GM19023 (cell line): ENCODE measurements around the gene CGA.

ENCODE experiments used
- ATAC-seq: cut with Tn5 transposase; IDR thresholded peaks from one replicate; pipeline ENCODE4 v1.9.1; 2021; ENCODE audit warnings: mild to moderate bottlenecking, moderate library complexity; ENCODE audit not compliant: unreplicated experiment

CGA gene

DNA sequence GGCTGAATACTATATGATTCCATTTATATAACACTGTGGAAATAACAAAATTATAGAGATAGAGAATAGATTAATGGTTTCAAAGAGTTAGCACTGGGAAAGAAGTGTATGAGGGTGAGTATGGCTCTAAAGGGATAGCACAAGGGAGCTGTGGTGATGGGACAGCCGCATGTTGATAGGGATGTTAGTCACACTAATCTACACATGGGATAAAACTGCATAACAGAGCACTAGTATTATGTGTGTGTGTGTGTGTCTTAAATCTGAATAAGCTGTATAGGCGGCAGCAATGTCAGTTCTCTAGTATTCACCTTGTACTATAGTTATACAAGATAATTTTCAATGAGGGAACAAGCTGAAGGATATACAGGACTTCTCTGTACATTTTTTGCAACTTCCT lies 5.8 kb downstream of the CGA start:
- no peak for ATAC-seq

DNA sequence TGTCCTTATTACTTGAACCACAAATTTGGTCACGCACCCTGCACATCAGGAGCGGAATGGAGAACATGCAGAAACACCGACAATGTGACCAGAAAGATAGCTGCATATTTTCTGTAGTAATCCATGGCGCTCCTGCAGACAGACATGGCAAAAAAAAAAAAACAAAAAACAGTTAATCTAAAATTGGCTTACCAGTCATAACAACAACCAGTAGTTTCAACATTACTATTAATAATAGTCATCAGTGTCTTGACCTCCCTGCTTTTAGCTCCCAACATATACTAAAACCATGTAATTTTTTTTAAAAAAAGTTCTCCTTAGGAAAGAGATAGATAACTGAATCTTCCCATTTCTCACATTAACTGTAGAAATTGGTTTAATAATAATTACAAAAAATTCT lies 6.8 kb downstream of the CGA start:
- ATAC-seq: no peak

DNA sequence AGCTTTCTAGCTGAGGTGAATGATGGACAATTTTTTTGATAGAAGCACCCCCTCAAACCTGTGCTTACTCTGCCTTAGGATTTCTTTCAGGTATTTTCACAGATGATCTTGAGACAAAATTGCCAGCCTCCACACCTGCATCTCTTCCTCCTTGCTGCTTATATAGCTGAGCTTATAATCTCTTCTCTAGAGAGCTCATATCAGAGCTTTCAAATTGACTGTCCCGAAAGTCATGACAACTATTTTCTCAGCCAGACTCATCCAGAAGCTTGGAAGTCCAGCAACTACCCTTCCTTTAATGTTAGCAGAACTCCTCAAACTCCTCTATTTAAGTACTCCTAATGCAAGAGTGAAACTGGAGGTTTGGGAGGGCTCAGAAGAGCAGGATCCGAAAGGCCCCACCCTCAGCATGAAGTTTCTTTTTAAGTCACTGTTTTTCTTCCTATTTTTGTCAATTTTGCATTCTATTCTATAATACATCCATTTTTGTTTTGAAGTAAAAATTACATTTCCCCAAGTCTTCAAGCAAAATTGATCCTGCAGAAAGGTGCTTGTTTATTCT lies 12.7 kb downstream of the CGA start:
- peak; percentile 51 for ATAC-seq

DNA sequence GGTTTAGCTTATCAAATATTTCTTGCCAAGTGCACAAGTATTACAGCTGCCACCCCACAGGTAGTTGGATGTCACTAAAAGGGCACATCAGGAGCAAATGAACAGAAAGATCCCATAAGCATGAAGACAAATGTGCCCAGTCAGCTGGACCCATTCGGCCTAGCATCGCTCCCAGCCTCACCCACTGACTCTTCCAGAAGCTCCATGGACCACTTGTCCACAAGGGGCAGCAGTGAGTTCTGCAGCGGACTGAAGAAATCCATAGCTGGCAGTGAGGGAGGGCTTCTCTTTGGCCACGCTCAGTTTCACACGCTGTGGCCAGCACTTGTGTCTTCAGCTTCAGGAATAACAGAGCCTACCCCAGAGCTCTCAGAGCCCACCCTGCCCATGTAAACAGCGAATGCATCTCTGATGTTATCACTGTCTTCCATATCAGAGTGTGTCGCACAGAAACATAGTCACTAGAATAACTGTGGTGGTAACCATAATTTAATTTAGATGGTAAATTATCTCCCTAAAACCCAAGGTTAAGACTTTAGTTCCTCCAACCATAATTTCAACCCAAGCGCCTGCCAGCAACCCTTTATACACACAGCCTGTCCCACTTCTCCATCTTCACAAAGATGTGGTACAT lies 15.8 kb downstream of the CGA start:
- peak; percentile 78 for ATAC-seq

DNA sequence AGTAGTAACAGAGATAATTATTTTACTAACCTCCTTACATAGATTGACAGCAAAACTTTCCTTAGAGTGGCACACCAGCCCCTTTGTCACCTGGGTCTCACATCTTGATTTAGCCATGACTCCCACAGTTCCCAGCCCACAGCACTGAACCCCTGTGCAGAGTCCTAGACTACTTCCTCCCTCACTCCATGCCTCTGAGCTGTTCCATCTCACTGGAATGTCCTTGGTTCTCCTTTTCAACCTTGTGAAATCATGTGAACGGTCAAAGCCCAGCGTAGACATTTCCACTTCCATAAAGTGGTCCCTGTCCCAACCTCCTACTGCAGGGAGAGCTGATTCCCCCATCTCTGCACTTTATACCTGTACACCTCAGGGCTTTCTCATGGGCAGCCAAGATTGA lies 19.7 kb downstream of the CGA start:
- no peak for ATAC-seq

DNA sequence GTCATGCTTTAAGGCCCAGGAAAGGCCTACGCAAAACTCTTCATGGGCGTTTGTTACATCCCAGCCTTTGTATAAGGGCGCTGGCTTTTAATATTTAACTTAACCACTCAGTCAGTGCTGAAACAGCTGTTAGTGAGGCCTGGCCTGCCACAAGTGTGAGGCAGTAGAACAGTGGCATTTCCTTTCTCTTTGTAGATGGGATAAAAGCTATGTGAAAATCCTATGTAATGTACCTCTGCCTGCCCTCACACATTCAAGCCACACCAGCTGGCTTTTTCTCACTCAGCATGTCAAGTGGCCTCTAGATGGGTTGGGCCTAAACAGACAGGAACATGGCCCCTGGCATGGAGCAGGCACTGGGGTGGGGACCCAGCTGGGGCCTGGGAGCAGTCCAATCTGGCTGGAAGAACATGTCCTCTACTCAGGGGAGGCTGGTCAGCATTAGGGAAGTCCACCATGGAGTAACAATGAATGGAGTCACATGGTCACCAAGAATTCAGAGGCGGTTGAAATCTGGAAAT lies 20.7 kb downstream of the CGA start:
- no peak for ATAC-seq

DNA sequence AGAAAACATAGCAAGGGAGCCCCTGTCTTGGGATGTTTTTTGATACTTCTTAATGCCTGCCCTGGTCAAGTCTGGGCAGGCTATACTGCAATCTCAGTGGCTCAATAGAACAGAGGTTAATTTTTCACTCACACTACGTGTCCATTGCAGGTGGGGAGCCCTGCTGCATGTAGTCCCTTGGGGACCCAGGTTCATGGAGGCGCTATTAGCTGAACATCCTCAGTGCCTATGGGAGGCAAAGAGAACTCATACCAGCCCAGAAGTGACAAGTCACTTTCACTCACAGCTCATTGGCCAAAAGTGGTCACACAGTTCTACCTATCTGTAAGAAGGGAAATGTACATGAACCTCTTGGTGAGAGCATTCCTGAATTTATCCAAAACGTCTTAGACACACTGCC lies 23.2 kb downstream of the CGA start:
- ATAC-seq: peak; percentile 42

DNA sequence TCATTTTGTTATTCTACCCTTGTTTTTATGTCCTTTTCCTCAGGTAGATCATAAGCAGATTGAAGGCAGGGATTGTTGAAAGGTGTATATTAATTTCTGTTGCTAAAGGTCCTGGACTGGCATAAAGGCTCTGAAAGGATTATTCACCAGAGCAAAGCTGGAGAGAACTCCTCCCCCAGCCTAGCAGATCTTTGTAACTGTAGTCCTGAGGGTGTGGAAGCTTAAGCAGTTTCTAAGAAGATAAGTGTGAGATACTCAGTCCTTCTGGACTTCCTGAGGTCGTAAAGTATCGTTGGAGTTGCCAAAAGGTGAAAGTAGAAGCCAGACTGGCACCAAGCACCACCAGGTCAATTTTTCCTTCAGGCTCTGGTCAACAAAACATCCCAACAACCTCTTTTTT lies 24.2 kb downstream of the CGA start:
- ATAC-seq: no peak

DNA sequence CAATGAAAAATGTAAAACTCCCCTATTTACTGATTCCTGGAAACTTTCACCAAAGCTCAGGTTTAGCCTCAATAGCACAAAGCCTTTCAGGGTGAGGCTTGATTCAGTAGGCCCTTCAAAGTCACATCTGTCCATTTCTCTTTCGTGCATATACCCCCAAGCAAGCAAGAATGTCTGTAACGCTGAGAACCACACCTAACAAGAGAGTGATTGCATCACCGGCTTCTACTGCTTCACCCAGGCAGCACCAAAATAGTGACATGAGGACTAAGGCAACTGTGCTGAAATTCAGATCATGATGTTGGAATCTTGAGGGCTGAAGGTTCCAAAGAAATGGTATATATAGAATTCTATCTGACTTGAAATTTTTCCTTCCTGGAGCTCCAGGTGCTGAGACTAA lies 26.1 kb downstream of the CGA start:
- no peak for ATAC-seq

DNA sequence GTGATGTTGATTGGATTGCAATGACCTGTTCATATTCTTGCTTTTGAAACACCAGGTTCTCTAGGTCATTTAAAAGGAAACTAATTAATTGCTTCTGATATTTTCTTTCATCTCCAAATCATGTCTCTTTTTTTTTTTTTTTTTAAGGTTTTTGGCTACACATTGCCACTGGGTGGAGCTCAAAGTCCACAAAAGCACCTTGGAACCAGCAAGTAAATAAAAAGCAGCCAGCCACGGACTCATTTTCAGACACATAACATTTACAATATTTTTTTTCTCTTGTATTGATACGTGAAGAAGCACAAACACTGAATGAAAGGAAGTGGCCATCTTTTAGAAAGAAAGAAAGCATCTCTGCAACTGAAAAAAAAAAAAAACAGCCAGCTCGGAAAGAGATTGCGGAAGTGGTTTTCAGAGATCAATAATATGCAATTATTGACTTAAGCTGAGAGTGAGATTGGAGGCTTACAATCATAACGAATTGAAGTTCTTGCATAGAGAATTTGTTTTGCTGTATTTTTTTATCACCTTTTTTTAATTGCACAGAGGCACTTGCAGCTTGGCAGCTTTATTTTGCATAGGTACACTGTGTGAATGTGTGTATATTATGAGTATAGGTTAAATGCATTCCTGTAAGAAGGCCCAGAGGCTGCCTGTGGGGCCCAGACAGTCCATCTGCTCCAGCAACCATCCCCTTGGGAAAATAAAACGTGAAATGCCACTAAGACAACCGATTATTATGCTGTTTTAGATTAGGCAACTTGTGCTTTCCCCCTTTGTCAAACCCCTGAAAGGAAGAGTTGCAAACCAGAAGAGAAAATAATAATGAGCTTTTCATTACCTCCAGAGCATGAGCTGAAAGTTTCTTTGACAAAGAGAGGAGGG lies 28.2 kb downstream of the CGA start:
- no peak for ATAC-seq

DNA sequence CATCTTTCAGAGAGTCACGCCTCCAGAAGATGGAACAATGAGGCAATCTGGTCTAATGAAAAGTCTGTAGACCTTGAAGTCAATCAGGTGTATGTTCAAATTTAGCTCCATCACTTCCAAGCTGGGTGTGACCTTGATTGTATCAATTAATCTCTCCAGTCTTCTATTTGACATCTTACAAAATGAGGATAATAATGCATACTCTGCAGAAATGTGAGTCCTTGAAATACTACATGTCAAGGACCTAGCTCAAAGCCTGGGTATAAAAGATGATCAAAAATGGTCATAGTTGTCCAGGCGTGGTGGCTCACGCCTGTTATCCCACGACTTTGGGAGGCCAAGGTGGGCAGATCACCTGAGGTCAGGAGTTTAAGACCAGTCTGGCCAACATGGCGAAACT lies 29.8 kb downstream of the CGA start:
- ATAC-seq: no peak

DNA sequence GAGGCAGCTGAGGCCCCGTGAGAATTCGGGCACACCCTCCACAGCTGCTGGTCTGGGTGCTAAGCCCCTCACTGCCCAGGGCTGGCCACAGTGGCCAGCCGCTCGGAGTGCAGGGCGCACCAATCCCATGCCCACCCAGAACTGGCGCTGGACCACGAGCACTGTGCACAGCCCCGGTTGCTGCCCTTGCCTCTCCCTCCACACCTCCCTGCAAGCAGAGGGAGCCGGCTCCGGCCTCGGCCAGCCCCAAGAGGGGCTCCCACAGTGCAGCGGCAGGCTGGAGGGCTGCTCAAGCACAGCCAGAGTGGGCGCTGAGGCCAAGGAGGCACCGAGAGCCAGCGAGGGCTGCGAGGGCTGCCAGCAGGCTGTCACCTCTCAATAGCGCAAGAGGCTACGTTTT lies 35.0 kb downstream of the CGA start:
- no peak for ATAC-seq

DNA sequence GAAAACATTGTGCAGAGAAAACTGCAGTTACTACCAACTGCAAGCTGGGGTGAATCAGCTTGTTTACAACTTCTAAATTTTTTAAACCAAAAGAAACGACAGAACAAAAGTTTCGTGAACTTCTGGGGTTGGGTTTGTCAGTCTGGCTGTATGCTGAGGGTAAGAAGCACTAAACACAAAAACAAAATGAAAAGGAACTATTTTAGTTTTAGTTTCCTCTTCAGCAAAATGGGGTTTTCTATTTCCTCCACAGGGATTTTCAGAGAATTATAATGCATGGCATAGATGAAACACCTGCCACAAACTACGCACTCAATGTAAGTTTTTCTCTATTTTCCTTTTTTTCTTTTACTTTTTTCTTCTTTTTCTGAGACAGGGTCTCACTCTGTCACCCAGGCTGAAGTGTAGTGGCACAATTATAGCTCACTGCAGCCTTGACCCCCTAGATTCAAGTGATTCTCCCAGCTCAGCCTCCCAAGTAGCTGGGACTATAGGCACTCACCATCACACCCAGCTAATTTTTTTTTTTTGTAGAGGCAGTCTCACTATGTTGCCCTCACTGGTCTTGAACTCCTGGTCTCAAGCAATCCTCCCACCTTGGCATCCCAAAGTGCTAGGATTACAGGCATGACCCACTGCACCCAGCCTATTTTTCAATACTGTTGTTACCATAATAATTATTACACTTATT lies 40.6 kb downstream of the CGA start:
- ATAC-seq: no peak

DNA sequence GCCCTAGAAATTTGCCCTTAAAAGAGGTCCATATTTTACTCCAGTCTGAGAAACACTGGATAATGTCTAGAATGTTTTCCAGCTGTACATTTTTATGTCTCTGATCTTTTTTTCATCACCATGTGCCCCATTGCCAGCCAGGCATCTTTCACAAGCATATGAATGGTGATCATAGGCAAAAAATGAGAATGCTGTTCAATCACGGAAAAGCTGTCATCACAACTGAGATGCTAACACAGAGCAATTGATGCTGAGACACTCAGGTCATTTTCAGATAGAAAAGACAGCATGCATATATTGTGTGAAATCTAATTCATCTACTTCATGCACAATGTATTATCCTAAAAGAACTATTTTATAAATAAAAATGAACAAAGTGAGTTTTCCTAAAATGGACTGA lies 41.6 kb downstream of the CGA start:
- no peak for ATAC-seq

DNA sequence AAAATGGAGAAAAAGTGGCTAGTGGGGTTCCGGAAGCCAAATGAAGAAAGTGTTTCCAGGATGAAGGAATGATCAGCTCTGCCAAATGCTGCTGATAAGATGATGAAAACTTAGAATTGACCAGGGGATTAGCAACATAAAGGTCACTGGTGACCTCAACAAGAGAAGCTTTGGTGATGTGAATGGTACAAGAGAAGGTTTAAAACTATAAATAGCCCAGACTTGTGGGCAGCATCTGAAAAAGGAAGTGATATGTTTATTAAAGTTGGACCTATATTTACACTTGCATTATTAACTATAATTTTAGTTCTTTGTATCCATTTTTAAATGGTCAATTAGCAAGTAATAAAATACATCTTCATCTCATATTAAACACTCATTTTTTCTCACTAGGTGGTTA lies 45.1 kb downstream of the CGA start:
- ATAC-seq: no peak

DNA sequence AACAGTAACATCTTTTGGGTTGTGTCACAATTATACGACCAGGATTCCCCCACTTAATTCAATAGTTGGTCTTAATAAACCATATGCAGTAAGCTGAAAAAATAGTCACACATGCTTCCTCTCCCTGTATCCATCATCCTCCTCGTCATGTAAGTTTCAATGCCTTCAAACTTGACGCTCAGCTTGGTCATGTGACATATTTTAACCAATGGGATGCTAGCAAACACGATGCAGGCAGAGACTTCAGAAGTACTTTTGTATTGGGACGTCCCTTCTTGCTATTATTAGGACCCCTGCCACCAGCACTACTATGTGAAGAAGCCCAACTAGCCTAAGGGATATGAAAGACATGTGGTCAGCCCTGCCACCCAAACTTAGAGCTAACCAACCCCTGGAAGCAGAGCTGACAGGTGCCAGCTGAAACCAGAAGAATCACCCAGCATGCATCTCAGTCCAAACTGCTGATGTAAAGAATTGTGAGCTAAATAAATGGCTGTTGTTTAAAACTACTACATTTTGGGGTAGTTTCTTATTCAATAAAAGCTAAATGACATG lies 49.3 kb downstream of the CGA start:
- ATAC-seq: no peak

DNA sequence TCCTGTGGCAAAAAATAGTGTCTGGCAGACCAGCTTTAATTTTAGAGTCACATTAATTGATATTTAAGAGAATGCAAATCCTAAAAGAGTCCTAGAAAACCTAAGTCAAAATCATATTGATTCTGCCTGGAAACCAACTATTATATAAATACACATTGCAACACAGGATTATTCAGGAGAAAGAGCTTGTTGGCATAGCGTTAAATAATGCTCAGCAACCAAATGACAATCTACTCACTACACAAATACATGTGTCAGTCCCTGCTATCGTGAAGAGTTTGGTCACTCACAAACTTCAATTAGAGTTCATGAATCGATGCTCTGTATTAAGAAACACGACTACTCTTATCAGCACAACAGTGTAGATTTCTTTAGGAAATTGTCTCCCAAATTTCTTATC lies 54.2 kb downstream of the CGA start:
- ATAC-seq: no peak
